HepG2 (cell line): ENCODE measurements around the gene SEBOX. TPM values are rescaled to one million over a fixed set of nuclear protein-coding genes. Genes with fewer than 3 reads are reported as not detected.

Source experiments
- ATAC-seq: fragments of 200-7000 bp; cut with Tn5 transposase; 3 replicates; pipeline ENCODE4 v1.9.1; 2020; ENCODE audit warnings: mild to moderate bottlenecking, moderate library complexity
- BruUV-seq: library from RNA; stranded (reverse); fragments of 400-500 nt; replicated peaks from 2 replicates; lab custom pipeline; 2021; lab: Mats Ljungman, UMichigan
- CTCF ChIA-PET: fragments of 300-600 bp; formaldehyde crosslinking; extraction: SDS; loops from one replicate; lab custom pipeline; 2021; ENCODE audit warnings: low total read pairs, inconsistent platforms, low intra/inter-chr PET ratio; lab: Yijun Ruan, JAX
- POLR2A ChIA-PET: fragments of 350-600 bp; sonication (Branson Sonifier 250); formaldehyde crosslinking; loops from one replicate; lab custom pipeline; 2020; ENCODE audit warnings: antibody characterized with exemption, inconsistent platforms; lab: Yijun Ruan, JAX
- DNase-seq: peaks from one replicate; pipeline ENCODE4 v3.0.0-alpha.2; 2015; ENCODE audit warnings: low spot score
- FAIRE-seq: peaks from 3 replicates; lab custom pipeline; 2011; peaks lifted over from hg19 to GRCh38; lab: Jason Lieb, UNC
- H2AFZ ChIP-seq: one replicate; pipeline ENCODE4 v1.6.1; 2011; ENCODE audit warnings: low read length, inconsistent platforms
- H3K27ac ChIP-seq: fragments of 300-600 bp; 3 replicates; pipeline ENCODE4 v1.8.0; 2011; ENCODE audit warnings: mixed run types, mild to moderate bottlenecking, mixed read lengths, low read length, inconsistent platforms; ENCODE audit not compliant: insufficient read depth; ENCODE audit errors: extremely low read length
- H3K27me3 ChIP-seq, 2 experiments: fragments of 200-600 bp in 1 of 2; 2 replicates in 1 of 2; 3 replicates in 1 of 2; pipeline versions ENCODE4 v1.6.0 to v1.8.0; 2011; ENCODE audit warnings: low read length in 2 of 2, mild to moderate bottlenecking in 2 of 2, moderate library complexity in 2 of 2, inconsistent platforms in 1 of 2; ENCODE audit not compliant: insufficient read depth in 2 of 2, control insufficient read depth in 1 of 2
- H3K36me3 ChIP-seq, 2 experiments: fragments of 200-600 bp in 1 of 2; replicated peaks in 1 of 2; 2 replicates in 1 of 2; 3 replicates in 1 of 2; pipeline versions ENCODE4 v1.5.1 to v1.8.0; 2011; ENCODE audit warnings: low read length in 2 of 2, inconsistent platforms in 1 of 2; ENCODE audit not compliant: insufficient read depth in 2 of 2, control insufficient read depth in 1 of 2
- H3K4me1 ChIP-seq: 2 replicates; pipeline ENCODE4 v1.5.1; 2012; ENCODE audit warnings: low read length, inconsistent platforms; ENCODE audit not compliant: insufficient read depth
- H3K4me2 ChIP-seq: 2 replicates; pipeline ENCODE4 v1.6.0; 2011; ENCODE audit warnings: low read depth, low read length, inconsistent platforms
- H3K4me3 ChIP-seq, 3 experiments: fragments of 200-600 bp in 1 of 3; sonication (generic), shearing (Covaris generic) in 1 of 3; replicated peaks in 1 of 3; 2 replicates each; pipeline ENCODE4 v1.5.1; 2011 to 2016; ENCODE audit warnings: low read length in 3 of 3, inconsistent platforms in 2 of 3, low read depth in 2 of 3, mild to moderate bottlenecking in 2 of 3, control low read depth in 1 of 3, mixed read lengths in 1 of 3; ENCODE audit not compliant: insufficient read depth in 1 of 3
- H3K79me2 ChIP-seq: one replicate; pipeline ENCODE4 v1.6.1; 2011; ENCODE audit warnings: low read length, inconsistent platforms; ENCODE audit not compliant: insufficient read depth
- H3K9ac ChIP-seq: 2 replicates; pipeline ENCODE4 v1.6.0; 2011; ENCODE audit warnings: mild to moderate bottlenecking, low read depth, low read length, inconsistent platforms; ENCODE audit not compliant: insufficient read depth
- H3K9me3 ChIP-seq: 2 replicates; pipeline ENCODE4 v1.5.1; 2012; ENCODE audit warnings: mild to moderate bottlenecking, low read length
- H4K20me1 ChIP-seq: 2 replicates; pipeline ENCODE4 v1.6.0; 2011; ENCODE audit warnings: inconsistent platforms, mild to moderate bottlenecking, low read length, moderate library complexity; ENCODE audit not compliant: insufficient read depth
- DNMT3B ChIP-seq: conservative IDR thresholded peaks from 2 replicates; pipeline ENCODE4 v1.6.1; 2016; ENCODE audit warnings: missing biosample characterization, control low read depth
- HMG20A ChIP-seq: IDR thresholded peaks from 2 replicates; pipeline ENCODE4 v1.6.1; 2016; ENCODE audit warnings: borderline replicate concordance
- HOMEZ ChIP-seq: IDR thresholded peaks from 2 replicates; pipeline ENCODE4 v1.6.1; 2016; ENCODE audit warnings: low read depth
- MXD4 ChIP-seq: IDR thresholded peaks from 2 replicates; pipeline ENCODE4 v1.6.1; 2016; ENCODE audit warnings: mild to moderate bottlenecking, missing biosample characterization, missing genetic modification reagents
- POLR2A ChIP-seq, 2 experiments: IDR thresholded peaks; 2 replicates each; pipeline ENCODE4 v1.6.1; 2011; ENCODE audit warnings: low read depth in 2 of 2, low read length in 2 of 2, mild to moderate bottlenecking in 1 of 2, moderate library complexity in 1 of 2; ENCODE audit not compliant: insufficient read depth in 1 of 2
- SKIL ChIP-seq: sonication (generic); formaldehyde crosslinking; IDR thresholded peaks from 2 replicates; pipeline ENCODE4 v1.8.0; 2022; ENCODE audit warnings: missing genetic modification reagents, mild to moderate bottlenecking, moderate library complexity, borderline replicate concordance
- SMARCE1 ChIP-seq: fragments of 450-650 bp; IDR thresholded peaks from 2 replicates; pipeline ENCODE4 v1.6.1; 2017; ENCODE audit warnings: borderline replicate concordance
- ZNF224 ChIP-seq: sonication (generic); formaldehyde crosslinking; IDR thresholded peaks from 2 replicates; pipeline ENCODE4 v1.5.0; 2020; ENCODE audit warnings: mild to moderate bottlenecking, missing genetic modification reagents
- ZNF619 ChIP-seq: sonication (generic); formaldehyde crosslinking; IDR thresholded peaks from 2 replicates; pipeline ENCODE4 v1.4.0; 2020; ENCODE audit warnings: mild to moderate bottlenecking, missing genetic modification reagents
- WGBS: methylation state at CpG from one replicate; pipeline ENCODE4 v1.1.6; 2017; ENCODE audit warnings: low lambda C conversion rate; 5-methylcytosine and 5-hydroxymethylcytosine counted together
- in situ Hi-C: cut with HindIII; loops from 2 replicates; pipeline ENCODE4 v1.10.0; 2017; ENCODE audit warnings: low pct_unique_long_range_greater_than_20kb; ENCODE audit not compliant: extremely low pct_ligation_motif_present
- intact Hi-C: fragments of 100-400 bp; cut with micrococcal nuclease; formaldehyde crosslinking; loops from one replicate; pipeline ENCODE4 v1.10.0; 2022; ENCODE audit not compliant: unreplicated experiment
- polyA plus RNA-seq, 8 experiments: library from polyadenylated mRNA; depleted of rRNA in 3 of 8; stranded (reverse) in 7 of 8; unstranded in 1 of 8; fragments of >200 nt; fragmentation: Illumina TruSeq in 4 of 8; extraction: Trizol in 4 of 8; gene quantifications; 2 replicates each; pipeline versions ENCODE4 v1.2.1 to v1.2.3, GENCODE V29; 2011 to 2016; ENCODE audit warnings: low read depth in 4 of 8, missing spikeins in 1 of 8, mixed read lengths in 1 of 8; ENCODE audit not compliant: insufficient read depth in 1 of 8
- total RNA-seq, 5 experiments: library from RNA; depleted of rRNA; stranded (reverse); fragments of >200 nt; fragmentation: Illumina TruSeq; extraction: Trizol; gene quantifications; 2 replicates each; pipeline ENCODE4 v1.2.3, GENCODE V29; 2016; ENCODE audit warnings: low read depth in 1 of 5
- TF ChIP-seq, protein P1 (sequence below), 2 experiments: IDR thresholded peaks; 2 replicates each; pipeline ENCODE4 v1.6.1; 2011 to 2012; ENCODE audit warnings: low read length in 2 of 2, borderline replicate concordance in 1 of 2, low read depth in 1 of 2, mild to moderate bottlenecking in 1 of 2, moderate library complexity in 1 of 2

The SEBOX gene
- total and polyA plus RNA-seq, 2 of the 13 experiments (the other 11 are each of a cell fraction or from before 2014, with no cell fraction given), result not detected

GRCh38 chr17:28365487-28365886 lies 488 bp upstream of the SEBOX start:
- Histone ChIP-seq H2AFZ (no peak overlapping the region), H3K79me2 (peaks cover 7% of the 10 kb centered on the region), H3K9me3 (no peaks in the 10 kb centered on the region), H3K4me1 (peaks cover 43% of the 10 kb centered on the region), H3K4me2 (no peak overlapping the region), H4K20me1 (no peaks in the 10 kb centered on the region), H3K9ac (no peak overlapping the region), H3K27me3 (no peaks in the 10 kb centered on the region), H3K27ac (no peak overlapping the region), H3K36me3 (peaks cover 12 to 29% of the 10 kb centered on the region in 2 experiments), H3K4me3 (no peak overlapping the region)
- ATAC-seq (no peak), DNase-seq (no peak), FAIRE-seq (no peak)
- intact Hi-C loops, result no loop called here
- CTCF ChIA-PET, result no interaction called here
- no TSS peak for BruUV-seq
- WGBS, result 96% methylated on average over 3 of the region's 3 CpGs
- POLR2A ChIA-PET, result interaction anchor here (1.8 to 8.3 kb wide), 4 partner anchors 8 to 40 kb away, joined by 11 to 183 read pairs (median 92); partner anchors contain the start of genes IFT20, POLDIP2, SLC46A1 and TNFAIP1
- in situ Hi-C loops, result no loop called here
- TF ChIP-seq HMG20A (no peak), SKIL (CRISPR knock-in tag) (no peak), SMARCE1 (no peak), MXD4 (CRISPR knock-in tag) (no peak), HOMEZ (CRISPR knock-in tag) (no peak), DNMT3B (CRISPR knock-in tag) (no peak), ZNF224 (no peak), ZNF619 (no peak), POLR2A (IDR thresholded peaks at IDR 0.05; ENCODE audit: insufficient read depth in 1 of 2, low read depth in 2 of 2, low read length in 2 of 2) (peak in 1 of 2 experiments; percentile 47; a peak in 1 of 4 replicates)
- TF ChIP-seq, protein P1, sequence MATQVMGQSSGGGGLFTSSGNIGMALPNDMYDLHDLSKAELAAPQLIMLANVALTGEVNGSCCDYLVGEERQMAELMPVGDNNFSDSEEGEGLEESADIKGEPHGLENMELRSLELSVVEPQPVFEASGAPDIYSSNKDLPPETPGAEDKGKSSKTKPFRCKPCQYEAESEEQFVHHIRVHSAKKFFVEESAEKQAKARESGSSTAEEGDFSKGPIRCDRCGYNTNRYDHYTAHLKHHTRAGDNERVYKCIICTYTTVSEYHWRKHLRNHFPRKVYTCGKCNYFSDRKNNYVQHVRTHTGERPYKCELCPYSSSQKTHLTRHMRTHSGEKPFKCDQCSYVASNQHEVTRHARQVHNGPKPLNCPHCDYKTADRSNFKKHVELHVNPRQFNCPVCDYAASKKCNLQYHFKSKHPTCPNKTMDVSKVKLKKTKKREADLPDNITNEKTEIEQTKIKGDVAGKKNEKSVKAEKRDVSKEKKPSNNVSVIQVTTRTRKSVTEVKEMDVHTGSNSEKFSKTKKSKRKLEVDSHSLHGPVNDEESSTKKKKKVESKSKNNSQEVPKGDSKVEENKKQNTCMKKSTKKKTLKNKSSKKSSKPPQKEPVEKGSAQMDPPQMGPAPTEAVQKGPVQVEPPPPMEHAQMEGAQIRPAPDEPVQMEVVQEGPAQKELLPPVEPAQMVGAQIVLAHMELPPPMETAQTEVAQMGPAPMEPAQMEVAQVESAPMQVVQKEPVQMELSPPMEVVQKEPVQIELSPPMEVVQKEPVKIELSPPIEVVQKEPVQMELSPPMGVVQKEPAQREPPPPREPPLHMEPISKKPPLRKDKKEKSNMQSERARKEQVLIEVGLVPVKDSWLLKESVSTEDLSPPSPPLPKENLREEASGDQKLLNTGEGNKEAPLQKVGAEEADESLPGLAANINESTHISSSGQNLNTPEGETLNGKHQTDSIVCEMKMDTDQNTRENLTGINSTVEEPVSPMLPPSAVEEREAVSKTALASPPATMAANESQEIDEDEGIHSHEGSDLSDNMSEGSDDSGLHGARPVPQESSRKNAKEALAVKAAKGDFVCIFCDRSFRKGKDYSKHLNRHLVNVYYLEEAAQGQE (IDR thresholded peaks at IDR 0.05; ENCODE audit: borderline replicate concordance in 1 of 2, low read depth in 1 of 2, low read length in 2 of 2), result no peak
